ENCODE data around the gene AAMP. TPM values are rescaled to one million over a fixed set of nuclear protein-coding genes. Genes with fewer than 3 reads are reported as not detected.

Gene AAMP
- total RNA-seq, 4 donors from 2014 or later: 91.8 to 151 (median 115) TPM

DNA sequence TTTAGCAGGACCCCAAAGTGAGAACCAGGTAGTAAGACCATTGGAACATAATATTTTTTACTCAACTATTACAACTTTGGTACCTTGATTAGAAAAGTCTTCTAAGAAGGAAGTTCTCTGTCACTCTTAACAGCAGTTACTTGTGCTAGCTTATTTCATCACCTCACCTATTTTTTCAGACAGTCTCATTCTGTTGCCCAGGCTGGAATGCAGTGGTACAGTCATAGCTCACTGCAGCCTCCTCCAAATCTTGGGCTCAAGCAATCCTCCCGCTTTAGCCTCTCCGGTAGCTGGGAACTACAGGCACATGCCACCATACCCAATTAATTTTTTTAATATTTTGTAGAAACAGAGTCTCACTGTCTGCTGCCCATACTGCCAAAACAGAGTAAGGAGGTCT is 34.9 kb downstream of the AAMP start:
- DNase-seq: no peak
- no peak for TF ChIP-seq POLR2A (IDR thresholded peaks at IDR 0.05)
- TF ChIP-seq, protein P1, sequence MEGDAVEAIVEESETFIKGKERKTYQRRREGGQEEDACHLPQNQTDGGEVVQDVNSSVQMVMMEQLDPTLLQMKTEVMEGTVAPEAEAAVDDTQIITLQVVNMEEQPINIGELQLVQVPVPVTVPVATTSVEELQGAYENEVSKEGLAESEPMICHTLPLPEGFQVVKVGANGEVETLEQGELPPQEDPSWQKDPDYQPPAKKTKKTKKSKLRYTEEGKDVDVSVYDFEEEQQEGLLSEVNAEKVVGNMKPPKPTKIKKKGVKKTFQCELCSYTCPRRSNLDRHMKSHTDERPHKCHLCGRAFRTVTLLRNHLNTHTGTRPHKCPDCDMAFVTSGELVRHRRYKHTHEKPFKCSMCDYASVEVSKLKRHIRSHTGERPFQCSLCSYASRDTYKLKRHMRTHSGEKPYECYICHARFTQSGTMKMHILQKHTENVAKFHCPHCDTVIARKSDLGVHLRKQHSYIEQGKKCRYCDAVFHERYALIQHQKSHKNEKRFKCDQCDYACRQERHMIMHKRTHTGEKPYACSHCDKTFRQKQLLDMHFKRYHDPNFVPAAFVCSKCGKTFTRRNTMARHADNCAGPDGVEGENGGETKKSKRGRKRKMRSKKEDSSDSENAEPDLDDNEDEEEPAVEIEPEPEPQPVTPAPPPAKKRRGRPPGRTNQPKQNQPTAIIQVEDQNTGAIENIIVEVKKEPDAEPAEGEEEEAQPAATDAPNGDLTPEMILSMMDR (IDR thresholded peaks at IDR 0.05): no peak
- no peaks in the 10 kb centered on the region for H3K9me3 ChIP-seq
- H3K27ac ChIP-seq: no peak overlapping the region
- no peaks in the 10 kb centered on the region for H3K27me3 ChIP-seq
- no peak overlapping the region for H3K4me3 ChIP-seq
- peaks cover under 1 to 20% (median 5%) of the 10 kb centered on the region in 4 donors for H3K4me1 ChIP-seq
- peaks cover 0 to 91% (median 0%) of the 10 kb centered on the region in 3 donors for H3K36me3 ChIP-seq

DNA sequence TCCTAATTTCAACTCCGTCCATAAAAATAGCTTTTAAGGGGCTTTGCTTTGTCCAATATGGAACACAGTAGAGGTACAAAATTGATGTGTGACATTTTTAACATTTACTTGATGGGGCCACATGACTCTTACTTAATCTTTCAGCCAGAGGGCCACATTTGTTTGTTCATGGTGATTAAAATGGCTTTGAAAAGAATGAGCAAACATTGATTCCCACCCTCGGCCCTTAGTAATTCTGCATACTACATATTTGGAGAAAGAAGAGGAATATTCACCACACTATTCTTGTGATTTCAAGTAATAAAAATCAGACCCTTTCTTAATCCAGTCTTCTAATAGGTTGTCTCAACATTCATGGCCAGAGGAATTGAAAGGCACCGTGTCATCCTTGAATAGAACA is 35.4 kb downstream of the AAMP start:
- no peak overlapping the region for H3K27ac ChIP-seq
- no peak for DNase-seq
- no peak overlapping the region for H3K4me3 ChIP-seq
- peaks cover 0 to 86% (median 0%) of the 10 kb centered on the region in 3 donors for H3K36me3 ChIP-seq
- no peaks in the 10 kb centered on the region for H3K9me3 ChIP-seq
- no peaks in the 10 kb centered on the region for H3K27me3 ChIP-seq
- TF ChIP-seq POLR2A (IDR thresholded peaks at IDR 0.05): no peak
- TF ChIP-seq, protein P1 (IDR thresholded peaks at IDR 0.05): no peak
- H3K4me1 ChIP-seq: peaks cover 4 to 25% (median 8%) of the 10 kb centered on the region in 4 donors

DNA sequence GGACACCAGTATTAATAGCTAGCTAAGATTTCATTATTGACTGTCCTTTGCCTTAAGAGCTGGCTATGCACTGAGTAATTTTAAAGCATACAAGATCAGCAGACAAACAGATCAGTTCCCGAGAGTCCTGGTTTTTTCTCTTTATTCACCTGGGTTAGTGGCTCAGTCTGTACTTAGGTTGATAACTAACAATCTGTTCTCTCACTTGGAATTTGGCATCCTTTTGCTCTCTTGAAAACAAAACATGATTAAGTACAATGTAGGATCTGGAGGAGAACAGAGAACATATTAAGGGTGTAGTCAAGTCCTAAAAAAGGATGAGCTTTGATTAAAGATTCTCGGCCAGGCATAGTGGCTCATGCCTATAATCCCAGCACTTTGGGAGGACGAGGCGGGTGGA is 36.4 kb downstream of the AAMP start:
- H3K27ac ChIP-seq: no peak overlapping the region
- no peak overlapping the region for H3K4me3 ChIP-seq
- peaks cover 0 to 81% (median 0%) of the 10 kb centered on the region in 3 donors for H3K36me3 ChIP-seq
- no peaks in the 10 kb centered on the region for H3K9me3 ChIP-seq
- H3K27me3 ChIP-seq: no peaks in the 10 kb centered on the region
- H3K4me1 ChIP-seq: peaks cover 7 to 35% (median 10%) of the 10 kb centered on the region in 4 donors
- TF ChIP-seq, protein P1 (IDR thresholded peaks at IDR 0.05): no peak
- DNase-seq: no peak

DNA sequence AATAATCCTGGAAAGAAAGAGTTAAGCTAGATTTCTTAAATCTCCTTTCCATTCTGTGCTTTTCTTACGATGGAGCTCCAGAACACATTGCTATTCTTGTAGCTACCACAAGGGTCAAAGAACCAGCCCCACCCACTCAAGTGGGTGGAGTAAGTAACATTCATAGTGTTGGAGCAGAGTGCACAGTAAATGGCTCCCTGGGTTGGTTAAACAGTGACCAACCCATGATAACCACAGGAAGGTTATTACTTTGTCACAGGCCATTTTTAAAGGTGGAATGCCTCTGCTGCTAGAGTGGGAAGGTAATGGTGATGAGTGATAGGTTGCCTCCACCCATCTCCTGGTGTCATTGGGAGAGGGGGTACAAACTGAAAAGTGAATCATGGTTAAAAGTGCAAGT is 39.1 kb downstream of the AAMP start:
- H3K36me3 ChIP-seq: peaks cover 0 to 78% (median 0%) of the 10 kb centered on the region in 3 donors
- TF ChIP-seq, protein P1 (IDR thresholded peaks at IDR 0.05): peak in 4 of 6 experiments; percentile 31 to 78 (median 72)
- no peak for TF ChIP-seq POLR2A (IDR thresholded peaks at IDR 0.05)
- H3K27ac ChIP-seq: peak overlapping the region; percentile 41 to 79 (median 60)
- peaks cover 7 to 40% (median 11%) of the 10 kb centered on the region in 4 donors for H3K4me1 ChIP-seq
- H3K9me3 ChIP-seq: no peaks in the 10 kb centered on the region
- no peaks in the 10 kb centered on the region for H3K27me3 ChIP-seq
- peak in 1 of 3 donors; percentile 79 for DNase-seq
- H3K4me3 ChIP-seq: no peak overlapping the region

DNA sequence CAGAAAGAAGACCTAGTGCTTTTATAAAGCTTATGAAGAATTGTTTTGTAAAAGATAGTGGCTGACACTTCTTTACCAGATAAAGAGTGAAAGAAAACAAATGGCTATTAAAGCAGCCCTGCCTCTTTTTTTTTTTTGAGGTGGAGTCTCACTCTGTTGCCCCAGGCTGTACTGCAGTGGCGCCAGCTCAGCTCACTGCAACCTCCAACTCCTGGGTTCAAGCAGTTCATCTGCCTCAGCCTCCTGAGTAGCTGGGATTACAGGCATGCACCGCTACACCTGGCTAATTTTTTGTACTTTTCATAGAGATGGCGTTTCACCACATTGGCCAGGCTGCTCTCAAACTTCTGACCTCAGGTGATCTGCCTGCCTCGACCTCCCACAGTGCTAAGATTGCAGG is 40.1 kb downstream of the AAMP start:
- no peaks in the 10 kb centered on the region for H3K9me3 ChIP-seq
- peak overlapping the region; percentile 41 to 79 (median 55) for H3K27ac ChIP-seq
- DNase-seq: peak in 2 of 3 donors; percentile 61 to 62
- H3K36me3 ChIP-seq: peaks cover 0 to 78% (median 0%) of the 10 kb centered on the region in 3 donors
- no peaks in the 10 kb centered on the region for H3K27me3 ChIP-seq
- peaks cover 7 to 45% (median 14%) of the 10 kb centered on the region in 4 donors for H3K4me1 ChIP-seq
- no peak for TF ChIP-seq POLR2A (IDR thresholded peaks at IDR 0.05)
- TF ChIP-seq, protein P1 (IDR thresholded peaks at IDR 0.05): no peak
- no peak overlapping the region for H3K4me3 ChIP-seq

Data from Peyer's patch (tissue), 4 donors.